ENCODE data around the gene PRKG1. TPM values are rescaled to one million over a fixed set of nuclear protein-coding genes. Genes with fewer than 3 reads are reported as not detected.

The PRKG1 gene
- total and polyA plus RNA-seq, 4 donors: 0.46 to 5.1 (median 1.5) TPM

GRCh38 chr10:51269821-51270220 lies 195.5 kb downstream of the PRKG1 start:
- DNase-seq (ENCODE audit: low spot score): no peak
- H3K27me3 ChIP-seq (ENCODE audit: control insufficient read depth in 4 of 4, insufficient read depth in 4 of 4, low read length in 3 of 4): no peaks in the 10 kb centered on the region
- H3K9ac ChIP-seq (ENCODE audit: low read depth in 1 of 2, low read length in 2 of 2): no peak overlapping the region
- no peaks in the 10 kb centered on the region for H3K9me3 ChIP-seq (ENCODE audit: control insufficient read depth in 4 of 4, low read length in 3 of 4)
- TF ChIP-seq CTCF (IDR thresholded peaks at IDR 0.05; ENCODE audit: low read depth, low read length, missing input control) (no peak), RAD21 (IDR thresholded peaks at IDR 0.05) (no peak), FOXA1 (IDR thresholded peaks at IDR 0.05) (no peak), HNF4A (conservative IDR thresholded peaks at IDR 0.05) (no peak), NR2F2 (IDR thresholded peaks at IDR 0.05) (no peak), RXRA (IDR thresholded peaks at IDR 0.05) (no peak), YY1 (IDR thresholded peaks at IDR 0.05) (no peak), EGR1 (IDR thresholded peaks at IDR 0.05; ENCODE audit: low read depth in 2 of 2) (no peak), MAX (IDR thresholded peaks at IDR 0.05) (no peak), HNF4G (IDR thresholded peaks at IDR 0.05) (no peak), ATF3 (IDR thresholded peaks at IDR 0.05) (no peak), ZBTB33 (IDR thresholded peaks at IDR 0.05) (no peak), JUND (IDR thresholded peaks at IDR 0.05) (no peak), SP1 (IDR thresholded peaks at IDR 0.05) (no peak), REST (IDR thresholded peaks at IDR 0.05) (no peak), TAF1 (conservative IDR thresholded peaks at IDR 0.05) (no peak), FOXA2 (IDR thresholded peaks at IDR 0.05) (no peak), GABPA (IDR thresholded peaks at IDR 0.05 in 1 of 2, conservative IDR thresholded peaks at IDR 0.05 in 1 of 2) (no peak)
- no peaks in the 10 kb centered on the region for H3K4me1 ChIP-seq (ENCODE audit: control insufficient read depth in 4 of 4, insufficient read depth in 4 of 4, low read length in 3 of 4)
- no peak overlapping the region for H3K4me3 ChIP-seq (ENCODE audit: low read depth in 1 of 3, low read length in 3 of 3)
- H3K36me3 ChIP-seq (ENCODE audit: control insufficient read depth in 4 of 4, insufficient read depth in 3 of 4, low read depth in 1 of 4, low read length in 3 of 4): no peaks in the 10 kb centered on the region
- H3K27ac ChIP-seq (ENCODE audit: low read depth in 1 of 2, low read length in 2 of 2): no peak overlapping the region
